Vagina (tissue), 2 donors: ENCODE data around the gene SLC25A44.

Source experiments
- CTCF ChIP-seq, 3 experiments: fragments of 450-650 bp in 2 of 3; fragments of 200-600 bp in 1 of 3; sonication (generic) in 1 of 3; IDR thresholded peaks; one replicate each; pipeline ENCODE4 v1.5.1; 2017 to 2019; ENCODE audit warnings: antibody characterized with exemption in 3 of 3, mild to moderate bottlenecking in 2 of 3, moderate library complexity in 2 of 3
- POLR2A ChIP-seq, 2 donors: fragments of 450-650 bp; IDR thresholded peaks; one replicate each; pipeline ENCODE4 v1.6.1; 2017; ENCODE audit warnings: antibody characterized with exemption in 2 of 2, mild to moderate bottlenecking in 2 of 2, moderate library complexity in 2 of 2
- POLR2AphosphoS5 ChIP-seq, 2 donors: sonication (generic); formaldehyde crosslinking; IDR thresholded peaks; one replicate each; pipeline ENCODE4 v1.9.0; 2017; ENCODE audit warnings: antibody characterized with exemption in 2 of 2, mild to moderate bottlenecking in 2 of 2, low read depth in 1 of 2; ENCODE audit not compliant: insufficient read depth in 1 of 2

GRCh38 chr1:156242738-156243137 is 48.8 kb downstream of the SLC25A44 start:
- TF ChIP-seq CTCF (IDR thresholded peaks at IDR 0.05) (no peak), POLR2A (IDR thresholded peaks at IDR 0.05) (no peak), POLR2AphosphoS5 (IDR thresholded peaks at IDR 0.05; ENCODE audit: insufficient read depth in 1 of 2, low read depth in 1 of 2) (no peak)
